Pulmonary artery endothelial cell (primary cell): ENCODE results near the gene TRRAP. TPM values are rescaled to one million over a fixed set of nuclear protein-coding genes. Genes with fewer than 3 reads are reported as not detected.

Experiments used
- DNase-seq: peaks from one replicate; pipeline ENCODE4 v3.0.0-alpha.2; 2011; ENCODE audit warnings: low read depth, low spot score
- total RNA-seq: library from RNA; depleted of rRNA; stranded (reverse); fragments of >200 nt; gene quantifications from 2 replicates; pipeline ENCODE4 v1.2.3, GENCODE V29; 2014

Gene TRRAP
- total RNA-seq, 1 donor from 2014 or later = 17.1 TPM

GRCh38 chr7:98946389-98946788 is 68.1 kb downstream of the TRRAP start:
- no peak for DNase-seq

- no peak for DNase-seq
These were observed 71.2 kb downstream of the TRRAP start for GRCh38 chr7:98949336-98950044.

DNA sequence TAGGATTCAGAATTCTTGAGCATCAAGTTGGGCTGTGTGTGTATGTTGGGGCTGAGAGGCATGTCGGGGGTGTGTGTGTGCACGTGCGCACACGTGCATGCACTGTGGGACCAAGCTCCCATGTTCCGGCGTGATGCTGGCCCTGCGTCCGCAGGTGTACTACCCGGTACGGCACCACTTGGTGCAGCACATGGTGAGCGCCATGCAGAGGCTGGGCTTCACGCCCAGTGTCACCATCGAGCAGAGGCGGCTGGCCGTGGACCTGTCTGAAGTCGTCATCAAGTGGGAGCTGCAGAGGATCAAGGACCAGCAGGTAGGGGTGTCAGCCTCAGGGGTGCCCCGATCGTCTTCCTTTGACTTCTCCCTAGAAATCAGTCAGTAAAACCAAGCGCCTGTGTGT is 77.7 kb downstream of the TRRAP start:
- no peak for DNase-seq

- no peak for DNase-seq
These were observed 78.1 kb downstream of the TRRAP start for GRCh38 chr7:98956469-98956868.

GRCh38 chr7:98956937-98957336 is 78.6 kb downstream of the TRRAP start:
- DNase-seq = no peak

DNA sequence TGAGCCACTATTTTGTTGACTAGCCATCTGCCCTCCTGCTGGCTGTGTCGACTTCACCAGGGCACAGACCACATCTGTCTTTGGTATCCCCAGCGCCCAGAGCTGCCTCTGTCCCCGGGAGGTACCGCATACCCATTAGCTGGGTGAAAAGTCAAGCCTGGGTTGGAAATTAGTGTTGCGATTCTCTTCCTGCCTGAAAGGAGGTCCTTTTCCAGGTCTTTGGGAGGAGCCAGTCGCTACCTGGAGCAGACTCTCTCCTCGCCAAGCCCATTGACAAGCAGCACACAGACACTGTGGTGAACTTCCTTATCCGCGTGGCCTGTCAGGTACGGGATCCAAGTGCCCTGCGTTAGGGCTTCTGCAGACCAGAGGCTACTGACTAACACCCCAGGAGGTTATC is 79.4 kb downstream of the TRRAP start:
- DNase-seq = no peak

GRCh38 chr7:98958968-98959367 is 80.6 kb downstream of the TRRAP start:
- DNase-seq = no peak

- no peak for DNase-seq
These were observed 85.0 kb downstream of the TRRAP start for GRCh38 chr7:98963305-98963704.

GRCh38 chr7:98964596-98964995 is 86.3 kb downstream of the TRRAP start:
- DNase-seq = no peak

DNA sequence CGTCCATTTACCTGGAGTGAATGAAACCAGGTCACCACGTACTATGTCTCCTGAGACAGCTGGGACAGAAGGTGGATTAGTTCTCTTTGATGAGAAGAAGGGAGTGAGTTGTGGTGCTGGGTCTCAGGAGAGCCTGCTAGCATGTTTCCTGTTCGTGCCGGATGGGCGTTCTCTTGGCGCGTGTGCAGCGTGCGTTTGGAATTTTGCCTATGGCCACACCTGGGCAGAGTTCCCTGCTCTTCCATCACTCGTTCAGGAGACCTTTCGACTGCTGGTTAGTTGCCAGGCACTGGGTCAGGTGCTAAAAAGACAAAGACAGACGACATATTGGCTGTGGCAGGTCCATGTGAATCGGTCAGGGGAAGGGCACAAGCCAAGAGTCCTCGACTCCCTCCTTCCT is 90.3 kb downstream of the TRRAP start:
- DNase-seq = no peak

DNA sequence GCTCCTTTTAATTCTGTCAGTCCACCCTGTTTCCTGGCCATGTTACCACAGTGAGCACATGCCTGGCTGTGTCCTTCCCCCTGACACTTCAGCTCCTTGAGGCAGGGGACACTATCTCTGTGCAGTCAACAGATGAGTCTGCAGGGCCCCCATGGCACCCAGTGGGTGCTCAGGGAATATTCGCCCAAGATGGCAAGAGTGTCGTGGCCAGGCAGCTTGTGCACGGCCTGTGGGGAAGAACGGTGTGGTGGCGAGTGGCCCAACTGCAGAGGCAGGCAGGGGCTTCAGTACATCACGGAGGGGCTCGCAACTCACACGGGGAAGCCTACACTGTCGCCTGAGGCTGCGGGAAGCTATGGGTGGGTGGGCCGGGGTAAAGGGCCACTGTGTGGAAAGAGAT is 91.1 kb downstream of the TRRAP start:
- DNase-seq = no peak

DNA sequence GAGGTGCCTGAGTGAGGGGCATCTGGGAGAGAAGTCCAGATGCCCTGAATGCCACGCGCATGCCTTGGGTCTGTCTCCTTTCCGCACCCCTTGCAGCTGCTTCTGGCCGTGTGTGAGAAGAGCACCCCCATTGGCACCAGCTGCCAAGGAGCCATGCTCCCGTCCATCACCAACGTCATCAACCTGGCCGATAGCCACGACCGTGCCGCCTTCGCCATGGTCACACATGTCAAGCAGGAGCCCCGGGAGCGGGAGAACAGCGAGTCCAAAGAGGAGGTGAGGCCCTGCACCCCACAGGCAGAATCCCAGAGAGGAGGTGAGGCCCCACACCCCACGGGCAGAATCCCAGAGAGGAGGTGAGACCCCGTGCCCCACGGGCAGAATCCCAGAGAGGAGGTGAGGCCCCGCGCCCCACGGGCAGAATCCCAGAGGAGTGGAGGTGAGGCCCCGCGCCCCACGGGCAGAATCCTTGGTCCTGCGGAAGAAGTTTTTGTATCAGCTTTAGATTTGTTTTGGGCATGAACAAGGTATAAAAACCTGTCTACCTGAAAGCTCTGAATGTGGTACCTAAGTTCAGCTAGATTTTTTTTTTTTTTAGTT is 91.8 kb downstream of the TRRAP start:
- no peak for DNase-seq

DNA sequence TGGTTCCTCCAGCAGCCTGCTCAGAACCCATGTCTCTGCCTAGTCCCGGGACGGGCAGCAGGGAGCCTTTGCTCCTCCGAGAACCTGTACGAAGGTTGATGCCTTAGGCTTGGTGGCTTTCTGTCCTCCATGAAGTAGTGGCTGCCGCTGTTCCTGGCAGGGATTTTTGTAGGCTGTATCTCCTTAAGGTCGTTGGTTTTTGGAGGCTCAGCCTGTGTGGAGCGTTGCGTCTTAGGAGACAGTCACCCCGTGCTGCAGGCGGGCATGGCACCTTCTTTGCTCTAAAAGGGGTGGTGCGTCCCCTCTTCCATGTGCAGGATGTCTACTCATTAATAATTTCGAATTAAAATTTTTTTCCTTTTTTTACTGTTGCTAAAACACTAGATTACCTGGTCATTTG is 92.5 kb downstream of the TRRAP start:
- no peak for DNase-seq

DNA sequence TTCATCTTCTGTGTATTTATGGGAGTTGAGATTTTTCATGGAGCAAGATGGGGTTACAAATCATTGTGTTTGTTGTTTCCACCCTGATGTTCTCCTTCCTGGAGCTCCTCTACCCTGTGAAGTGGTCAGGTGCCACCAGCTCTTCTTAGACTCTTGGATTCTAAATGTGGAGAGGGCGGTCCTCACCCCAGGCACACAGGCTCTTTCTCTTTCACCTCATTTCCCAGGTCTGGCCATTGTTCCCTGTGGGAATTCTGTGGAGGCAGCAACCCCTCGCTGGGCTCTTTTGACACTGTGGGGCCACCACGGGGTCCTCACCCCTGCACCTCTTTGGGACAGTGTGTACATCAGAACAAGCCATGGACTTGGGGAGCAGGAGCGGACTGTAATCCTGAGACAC is 95.9 kb downstream of the TRRAP start:
- no peak for DNase-seq

DNA sequence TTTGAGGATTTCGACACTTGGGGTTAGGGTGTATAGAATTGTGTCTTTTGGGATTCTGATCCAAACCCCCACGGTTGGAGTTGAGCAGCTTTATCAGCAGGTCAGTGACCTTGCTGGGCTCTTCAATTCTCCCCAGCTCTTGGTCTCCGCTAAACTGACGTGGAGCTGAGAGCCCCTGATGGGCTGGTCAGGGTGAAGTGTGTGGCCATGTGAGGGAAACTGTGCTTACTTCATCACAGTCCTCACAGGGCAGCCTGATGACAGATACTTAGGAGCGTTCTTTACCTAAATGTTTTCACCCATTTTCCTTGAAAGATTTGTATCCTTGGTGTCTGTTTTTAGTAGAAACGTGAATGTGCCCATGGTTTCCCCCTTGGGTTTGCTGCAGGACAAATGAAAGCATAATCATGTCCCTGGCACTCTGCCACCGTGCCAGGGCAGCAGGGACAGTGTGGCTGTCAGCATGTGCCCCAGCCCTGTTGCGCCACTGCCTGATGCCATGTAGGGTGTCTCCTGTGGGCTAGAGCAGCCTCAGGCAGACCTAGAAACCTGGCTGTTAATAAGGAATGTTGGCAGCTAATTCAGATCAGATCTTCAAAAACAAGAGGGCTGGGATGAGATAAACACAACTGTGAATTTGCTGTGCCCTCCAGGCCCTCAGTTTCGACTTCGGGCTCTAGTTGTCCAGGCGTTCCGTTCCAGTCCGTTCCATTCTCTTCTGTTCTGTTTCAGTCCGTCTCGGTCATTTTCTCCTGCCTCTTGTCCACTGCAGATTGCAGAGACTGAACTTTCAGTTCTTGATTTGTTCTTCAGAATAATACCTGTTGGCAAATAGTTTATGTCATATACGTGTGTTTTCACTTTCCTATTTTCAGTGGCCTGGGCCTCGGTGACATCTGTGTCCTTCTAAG is 96.8 kb downstream of the TRRAP start:
- no peak for DNase-seq

- no peak for DNase-seq
These were observed 98.3 kb downstream of the TRRAP start for GRCh38 chr7:98976396-98977185.

DNA sequence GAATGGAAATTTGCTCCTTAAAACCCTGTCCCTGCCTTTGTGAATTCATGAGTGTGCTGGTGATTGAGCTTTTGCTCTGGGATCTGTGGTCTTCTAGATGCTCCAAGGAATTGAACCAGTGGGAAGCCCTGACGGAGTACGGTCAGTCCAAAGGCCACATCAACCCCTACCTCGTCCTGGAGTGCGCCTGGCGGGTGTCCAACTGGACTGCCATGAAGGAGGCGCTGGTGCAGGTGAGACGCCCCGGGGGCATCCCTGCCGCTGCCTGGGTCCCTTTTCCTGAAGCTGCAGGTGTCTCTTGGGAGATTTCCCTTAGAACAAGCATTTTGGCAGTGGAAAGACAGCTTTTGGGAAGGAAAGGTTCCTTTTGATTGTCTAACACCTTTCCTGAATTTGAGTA is 100.3 kb downstream of the TRRAP start:
- no peak for DNase-seq

- no peak for DNase-seq
These were observed 103.4 kb downstream of the TRRAP start for GRCh38 chr7:98981701-98982100.

DNA sequence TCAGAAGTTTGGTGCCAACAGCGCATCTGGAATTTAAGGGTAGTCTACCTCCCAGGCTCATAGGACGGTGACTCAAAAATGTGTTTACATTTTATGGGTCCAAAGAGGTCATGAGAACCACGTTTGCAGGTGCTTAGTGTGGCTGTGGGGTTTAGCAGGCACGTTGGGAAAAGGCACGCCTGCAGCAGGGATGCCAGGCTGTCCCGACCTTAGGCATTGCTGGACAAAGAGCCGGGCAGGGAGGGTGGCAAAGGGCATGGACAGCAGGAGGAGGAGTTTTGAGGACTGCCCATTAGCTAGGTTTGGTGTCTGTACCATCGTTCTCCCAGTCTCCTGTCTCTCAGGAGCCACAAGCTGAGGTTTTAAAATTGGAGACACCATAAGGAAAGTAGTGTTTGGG is 104.4 kb downstream of the TRRAP start:
- no peak for DNase-seq

DNA sequence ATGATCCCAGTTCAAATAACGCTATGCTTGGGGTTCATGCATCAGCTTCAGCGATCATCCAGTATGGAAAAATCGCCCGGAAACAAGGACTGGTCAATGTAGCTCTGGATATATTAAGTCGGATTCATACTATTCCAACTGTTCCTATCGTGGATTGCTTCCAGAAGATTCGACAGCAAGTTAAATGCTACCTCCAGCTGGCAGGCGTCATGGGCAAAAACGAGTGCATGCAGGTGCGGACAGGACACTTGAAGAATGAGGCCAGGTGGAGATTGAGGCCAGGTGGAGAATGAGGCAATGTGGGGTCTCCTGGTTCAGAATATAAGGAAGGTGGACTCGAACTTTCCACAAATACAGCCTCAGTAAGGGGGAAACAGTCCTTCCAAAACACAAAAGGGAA is 105.8 kb downstream of the TRRAP start:
- DNase-seq = no peak

GRCh38 chr7:98985406-98985805 is 107.1 kb downstream of the TRRAP start:
- DNase-seq = no peak

DNA sequence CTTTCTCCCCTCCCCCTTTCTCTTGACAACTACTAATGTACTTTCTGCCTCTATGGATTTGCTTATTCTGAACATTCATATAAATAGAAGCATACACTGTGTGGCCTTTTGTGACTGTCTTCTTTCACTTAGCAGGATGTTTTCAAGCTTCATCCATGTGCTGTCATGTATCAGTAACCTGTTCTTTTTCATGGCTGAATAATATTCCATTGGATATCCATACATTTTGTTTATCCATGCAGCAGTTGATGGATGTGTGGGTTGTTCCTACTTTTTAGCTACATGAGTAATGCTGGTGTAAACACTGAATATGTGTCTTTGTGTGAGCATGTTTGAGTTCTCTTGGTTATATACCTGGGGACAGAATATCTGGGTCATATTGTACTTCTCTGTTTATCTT is 107.6 kb downstream of the TRRAP start:
- DNase-seq = no peak
